ENCODE data around the gene CNN2. TPM values are rescaled to one million over a fixed set of nuclear protein-coding genes. Genes with fewer than 3 reads are reported as not detected.

Gene CNN2
- total RNA-seq, 1 experiment from 2014 or later: 97.9 TPM

DNA sequence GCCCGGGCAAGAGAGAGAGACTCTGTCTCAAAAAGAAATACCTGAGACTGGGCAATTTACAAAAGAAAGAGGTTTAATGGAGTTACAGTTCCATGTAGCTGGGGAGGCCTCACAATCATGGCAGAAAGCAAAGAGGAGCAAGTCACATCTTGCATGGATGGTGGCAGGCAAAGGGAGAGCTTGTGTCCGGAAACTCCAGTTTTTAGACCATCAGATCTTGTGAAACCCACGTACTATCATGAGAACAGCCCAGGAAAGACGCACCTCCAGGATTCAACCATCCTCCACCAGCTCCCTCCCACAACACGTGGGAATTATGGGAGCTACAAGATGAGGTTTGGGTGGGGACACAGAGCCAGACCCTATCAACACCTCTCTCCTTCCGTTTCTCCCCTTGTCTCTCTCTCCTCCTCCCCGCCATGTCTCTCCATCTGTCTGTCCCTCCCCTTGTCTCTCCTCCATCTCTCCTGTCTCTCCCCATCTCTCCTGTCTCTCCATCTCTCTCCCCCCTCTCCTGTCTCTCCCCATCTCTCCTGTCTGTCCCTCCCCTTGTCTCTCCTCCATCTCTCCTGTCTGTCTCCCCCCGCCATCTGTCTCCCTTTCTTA is 58.7 kb downstream of the CNN2 start:
- H3K9ac ChIP-seq (ENCODE audit: low read length): no peak overlapping the region
- no peaks in the 10 kb centered on the region for H3K27me3 ChIP-seq (ENCODE audit: low read length)
- no peak overlapping the region for H3K4me2 ChIP-seq (ENCODE audit: low read length)
- no peak overlapping the region for H2AFZ ChIP-seq (ENCODE audit: low read length)
- H4K20me1 ChIP-seq (ENCODE audit: low read length): no peaks in the 10 kb centered on the region
- H3K4me1 ChIP-seq (ENCODE audit: insufficient read depth, low read length): no peaks in the 10 kb centered on the region
- H3K9me3 ChIP-seq (ENCODE audit: low read length): no peaks in the 10 kb centered on the region
- no TSS peak for BruUV-seq (replicated peaks)
- H3F3A ChIP-seq (ENCODE audit: low read length, unreplicated experiment): no peaks in the 10 kb centered on the region
- intact Hi-C loops (cut with micrococcal nuclease): no loop called here
- H3K27ac ChIP-seq (ENCODE audit: low read length): no peak overlapping the region
- no peaks in the 10 kb centered on the region for H3K9me2 ChIP-seq (replicated peaks; ENCODE audit: low read length)
- H3K79me2 ChIP-seq (ENCODE audit: low read length): no peaks in the 10 kb centered on the region
- POLR2A ChIA-PET (ENCODE audit: unreplicated experiment): no interaction called here
- H3K36me3 ChIP-seq (ENCODE audit: low read depth, low read length): no peaks in the 10 kb centered on the region
- ATAC-seq (no peak), DNase-seq (no peak)
- H3K4me3 ChIP-seq (ENCODE audit: low read length): no peak overlapping the region
- TF ChIP-seq EZH2 (IDR thresholded peaks at IDR 0.05; ENCODE audit: low read length, unreplicated experiment) (no peak), EZH2phosphoT487 (IDR thresholded peaks at IDR 0.05; ENCODE audit: borderline replicate concordance, low read length) (no peak)
- TF ChIP-seq, protein P1, sequence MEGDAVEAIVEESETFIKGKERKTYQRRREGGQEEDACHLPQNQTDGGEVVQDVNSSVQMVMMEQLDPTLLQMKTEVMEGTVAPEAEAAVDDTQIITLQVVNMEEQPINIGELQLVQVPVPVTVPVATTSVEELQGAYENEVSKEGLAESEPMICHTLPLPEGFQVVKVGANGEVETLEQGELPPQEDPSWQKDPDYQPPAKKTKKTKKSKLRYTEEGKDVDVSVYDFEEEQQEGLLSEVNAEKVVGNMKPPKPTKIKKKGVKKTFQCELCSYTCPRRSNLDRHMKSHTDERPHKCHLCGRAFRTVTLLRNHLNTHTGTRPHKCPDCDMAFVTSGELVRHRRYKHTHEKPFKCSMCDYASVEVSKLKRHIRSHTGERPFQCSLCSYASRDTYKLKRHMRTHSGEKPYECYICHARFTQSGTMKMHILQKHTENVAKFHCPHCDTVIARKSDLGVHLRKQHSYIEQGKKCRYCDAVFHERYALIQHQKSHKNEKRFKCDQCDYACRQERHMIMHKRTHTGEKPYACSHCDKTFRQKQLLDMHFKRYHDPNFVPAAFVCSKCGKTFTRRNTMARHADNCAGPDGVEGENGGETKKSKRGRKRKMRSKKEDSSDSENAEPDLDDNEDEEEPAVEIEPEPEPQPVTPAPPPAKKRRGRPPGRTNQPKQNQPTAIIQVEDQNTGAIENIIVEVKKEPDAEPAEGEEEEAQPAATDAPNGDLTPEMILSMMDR (conservative IDR thresholded peaks at IDR 0.05; ENCODE audit: low read depth, low read length): no peak
- CTCF ChIA-PET: no interaction called here

GRCh38 chr19:1085676-1086442 is 59.5 kb downstream of the CNN2 start:
- no peaks in the 10 kb centered on the region for H4K20me1 ChIP-seq (ENCODE audit: low read length)
- H3K9ac ChIP-seq (ENCODE audit: low read length): no peak overlapping the region
- no peaks in the 10 kb centered on the region for H3K36me3 ChIP-seq (ENCODE audit: low read depth, low read length)
- ATAC-seq: no peak
- intact Hi-C loops (cut with micrococcal nuclease): no loop called here
- H3K4me1 ChIP-seq (ENCODE audit: insufficient read depth, low read length): no peaks in the 10 kb centered on the region
- TF ChIP-seq EZH2 (IDR thresholded peaks at IDR 0.05; ENCODE audit: low read length, unreplicated experiment): no peak
- TF ChIP-seq, protein P1 (conservative IDR thresholded peaks at IDR 0.05; ENCODE audit: low read depth, low read length): no peak
- no peak for TF ChIP-seq EZH2phosphoT487 (IDR thresholded peaks at IDR 0.05; ENCODE audit: borderline replicate concordance, low read length)
- no peak overlapping the region for H3K4me2 ChIP-seq (ENCODE audit: low read length)
- CTCF ChIA-PET: no interaction called here
- no peaks in the 10 kb centered on the region for H3F3A ChIP-seq (ENCODE audit: low read length, unreplicated experiment)
- H3K9me2 ChIP-seq (replicated peaks; ENCODE audit: low read length): no peaks in the 10 kb centered on the region
- H3K4me3 ChIP-seq (ENCODE audit: low read length): no peak overlapping the region
- no peak for DNase-seq
- H2AFZ ChIP-seq (ENCODE audit: low read length): no peak overlapping the region
- BruUV-seq (replicated peaks): no TSS peak
- no peaks in the 10 kb centered on the region for H3K79me2 ChIP-seq (ENCODE audit: low read length)
- POLR2A ChIA-PET (ENCODE audit: unreplicated experiment): no interaction called here
- no peak overlapping the region for H3K27ac ChIP-seq (ENCODE audit: low read length)
- H3K27me3 ChIP-seq (ENCODE audit: low read length): no peaks in the 10 kb centered on the region
- no peaks in the 10 kb centered on the region for H3K9me3 ChIP-seq (ENCODE audit: low read length)

DNA sequence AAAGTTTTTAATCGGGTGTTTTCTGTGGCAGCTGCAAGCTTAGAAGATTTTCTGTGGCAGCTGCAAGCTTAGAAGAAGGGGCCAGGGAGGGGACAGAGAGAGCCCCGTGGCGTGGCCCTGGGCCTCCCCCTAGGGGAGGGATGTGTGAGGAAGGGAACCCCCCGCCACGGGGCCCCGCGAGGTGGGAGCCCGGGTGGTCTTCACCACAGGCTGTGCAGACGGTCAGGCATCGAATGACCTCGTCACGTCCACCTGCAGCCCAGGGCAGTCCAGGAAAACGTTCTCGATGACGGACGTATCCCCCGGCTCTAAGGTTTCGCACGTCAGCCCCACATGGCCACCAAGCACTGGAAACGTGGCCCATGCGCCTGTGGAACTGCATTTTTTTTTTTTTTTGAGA is 60.2 kb downstream of the CNN2 start:
- ATAC-seq (no peak), DNase-seq (no peak)
- H2AFZ ChIP-seq (ENCODE audit: low read length): no peak overlapping the region
- no peaks in the 10 kb centered on the region for H3K36me3 ChIP-seq (ENCODE audit: low read depth, low read length)
- TF ChIP-seq EZH2phosphoT487 (IDR thresholded peaks at IDR 0.05; ENCODE audit: borderline replicate concordance, low read length) (no peak), EZH2 (IDR thresholded peaks at IDR 0.05; ENCODE audit: low read length, unreplicated experiment) (no peak)
- TF ChIP-seq, protein P1 (conservative IDR thresholded peaks at IDR 0.05; ENCODE audit: low read depth, low read length): no peak
- H3K4me2 ChIP-seq (ENCODE audit: low read length): no peak overlapping the region
- H3K4me3 ChIP-seq (ENCODE audit: low read length): no peak overlapping the region
- intact Hi-C loops (cut with micrococcal nuclease): no loop called here
- H3K27ac ChIP-seq (ENCODE audit: low read length): no peak overlapping the region
- H4K20me1 ChIP-seq (ENCODE audit: low read length): no peaks in the 10 kb centered on the region
- no TSS peak for BruUV-seq (replicated peaks)
- no peaks in the 10 kb centered on the region for H3F3A ChIP-seq (ENCODE audit: low read length, unreplicated experiment)
- CTCF ChIA-PET: no interaction called here
- no peaks in the 10 kb centered on the region for H3K9me3 ChIP-seq (ENCODE audit: low read length)
- no peaks in the 10 kb centered on the region for H3K79me2 ChIP-seq (ENCODE audit: low read length)
- no peak overlapping the region for H3K9ac ChIP-seq (ENCODE audit: low read length)
- H3K9me2 ChIP-seq (replicated peaks; ENCODE audit: low read length): no peaks in the 10 kb centered on the region
- POLR2A ChIA-PET (ENCODE audit: unreplicated experiment): no interaction called here
- no peaks in the 10 kb centered on the region for H3K4me1 ChIP-seq (ENCODE audit: insufficient read depth, low read length)
- no peaks in the 10 kb centered on the region for H3K27me3 ChIP-seq (ENCODE audit: low read length)
